Lung microvascular endothelial cell (primary cell): Measurements from ENCODE around the gene BANK1. TPM values are rescaled to one million over a fixed set of nuclear protein-coding genes. Genes with fewer than 3 reads are reported as not detected.
A peak's percentile ranks its signal among the peaks of the same experiment; 100 is the strongest.

Source experiments
- DNase-seq, 2 donors: peaks; one replicate each; pipeline versions ENCODE4 v3.0.0 to v3.0.0-alpha.2; 2010; ENCODE audit warnings: low read depth in 2 of 2
- total RNA-seq: library from RNA; depleted of rRNA; stranded (reverse); fragments of >200 nt; gene quantifications from 2 replicates; pipeline ENCODE4 v1.2.1, GENCODE V29; 2014

The BANK1 gene
- total RNA-seq, 1 donor from 2014 or later, result not detected

DNA sequence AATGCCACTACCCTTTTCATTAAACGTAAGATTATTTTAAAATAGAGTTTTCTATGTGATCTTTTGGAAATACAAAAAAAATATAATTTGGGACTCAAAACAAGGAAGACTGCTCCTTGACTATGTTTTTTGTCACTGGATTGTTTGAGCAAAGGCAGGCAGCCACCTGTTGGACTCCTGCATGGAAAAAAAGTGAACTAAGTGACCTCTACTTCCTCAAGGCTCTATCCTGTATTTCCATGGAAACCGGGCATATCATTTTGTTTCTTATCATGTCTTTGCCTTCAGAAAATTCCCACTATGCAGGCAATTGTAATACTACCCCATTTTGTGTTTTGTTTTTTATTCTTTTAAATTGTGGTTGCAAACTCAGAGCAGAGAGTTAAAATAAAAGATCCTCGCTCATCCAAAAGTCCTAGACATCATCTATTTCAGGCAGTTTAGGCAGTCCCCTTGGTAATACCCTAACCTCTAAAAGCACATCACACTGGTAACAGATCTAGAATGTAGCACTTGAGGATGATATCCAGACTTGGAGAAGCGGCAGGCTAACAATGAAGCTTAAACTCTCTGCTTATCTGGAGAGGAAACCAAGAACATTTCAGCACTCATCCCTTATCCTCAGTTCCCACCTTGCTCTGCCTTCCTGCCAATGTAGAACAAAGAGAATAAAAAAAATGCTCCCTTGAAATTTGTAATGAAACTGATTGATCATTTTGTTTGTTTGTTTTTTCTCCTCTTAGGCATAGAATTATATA, 165.7 kb downstream of the BANK1 start:
- DNase-seq, result peak; percentile 47 to 49

DNA sequence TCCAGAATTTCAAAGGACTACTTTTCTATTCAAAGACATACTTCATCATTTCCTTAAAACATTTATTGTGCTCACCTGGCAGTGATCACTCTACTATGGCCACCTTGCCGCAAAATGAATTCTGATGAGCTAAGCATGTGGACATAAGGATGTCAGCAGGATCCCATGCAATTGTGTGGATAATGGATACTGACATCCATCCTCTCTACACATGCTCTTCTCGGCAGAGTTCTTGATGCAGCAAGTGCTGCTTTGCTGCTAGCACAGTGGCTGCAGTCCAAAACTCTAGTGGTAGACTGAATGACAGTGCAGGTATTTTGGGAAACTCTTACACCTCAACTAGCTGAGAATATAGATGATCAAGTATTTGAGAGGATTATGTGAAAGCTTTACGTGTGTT, 168.0 kb downstream of the BANK1 start:
- no peak for DNase-seq

DNA sequence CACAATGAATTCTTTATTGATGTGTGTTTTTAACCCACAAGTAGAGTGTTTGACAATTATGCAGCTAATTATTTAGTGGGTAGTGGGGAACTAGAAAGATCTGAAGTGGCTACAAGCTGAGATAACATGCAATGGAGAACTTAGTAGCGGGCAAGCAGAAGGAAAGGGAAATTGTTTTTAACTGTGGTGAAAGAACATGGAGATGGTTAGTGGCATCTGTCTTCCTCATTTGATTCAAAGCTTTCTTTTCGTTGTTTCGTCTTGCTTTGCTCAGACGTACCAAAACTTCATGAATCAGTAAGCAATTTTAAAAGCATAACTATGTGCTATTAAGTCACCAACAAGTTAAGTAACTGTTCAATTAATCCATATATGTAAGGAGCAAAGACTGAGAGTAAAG, 169.9 kb downstream of the BANK1 start:
- no peak for DNase-seq

GRCh38 chr4:101961144-101961543, 170.6 kb downstream of the BANK1 start:
- DNase-seq, result no peak

DNA sequence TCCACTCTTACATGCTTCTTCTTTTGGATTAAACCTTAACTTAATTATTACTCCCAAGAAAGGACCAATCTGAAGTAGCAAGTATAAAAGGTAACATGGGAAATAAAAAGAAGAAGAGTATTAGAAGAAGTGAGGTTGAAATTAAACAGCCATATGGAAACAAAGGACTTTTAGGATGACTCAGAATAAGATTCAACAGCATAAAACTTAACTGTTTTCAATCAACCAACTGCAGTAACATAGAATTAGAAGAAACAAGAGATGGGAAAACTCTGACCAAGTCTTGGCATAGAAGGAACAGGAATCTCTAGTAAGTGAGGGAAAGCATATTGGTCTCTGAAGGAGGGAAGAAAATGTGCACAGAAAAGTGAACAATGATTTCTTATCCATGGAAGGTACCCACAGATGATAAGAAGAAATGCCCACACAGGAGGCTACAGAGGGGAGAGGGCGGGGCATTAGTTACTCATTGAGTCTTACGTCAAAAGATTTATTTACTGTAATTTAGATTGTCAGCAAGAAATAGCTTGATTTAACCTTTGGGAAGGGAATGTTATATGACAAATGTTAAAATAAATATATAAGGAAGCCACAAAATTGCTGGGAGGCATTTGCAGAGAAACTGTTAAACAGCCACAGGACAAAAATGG, 177.3 kb downstream of the BANK1 start:
- DNase-seq, result no peak

DNA sequence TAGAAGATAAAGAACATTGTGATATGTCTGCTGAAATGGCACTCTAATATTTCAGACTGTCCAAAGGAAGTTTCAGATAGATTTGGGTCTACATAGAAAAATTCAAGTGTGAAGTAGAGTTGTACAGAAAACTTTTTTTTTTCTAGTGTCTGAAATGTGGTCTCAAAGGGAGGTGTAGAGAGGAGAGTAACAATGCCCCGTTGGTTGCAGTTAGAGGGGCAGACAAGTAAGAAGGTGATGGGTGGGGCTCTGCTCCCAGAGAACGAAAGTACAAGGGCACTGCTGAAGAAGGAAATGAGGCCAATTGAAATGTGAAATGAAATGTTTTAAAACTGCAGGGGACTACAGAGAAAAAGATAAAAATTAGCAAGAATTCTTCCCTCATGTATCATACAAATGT, 177.8 kb downstream of the BANK1 start:
- no peak for DNase-seq

DNA sequence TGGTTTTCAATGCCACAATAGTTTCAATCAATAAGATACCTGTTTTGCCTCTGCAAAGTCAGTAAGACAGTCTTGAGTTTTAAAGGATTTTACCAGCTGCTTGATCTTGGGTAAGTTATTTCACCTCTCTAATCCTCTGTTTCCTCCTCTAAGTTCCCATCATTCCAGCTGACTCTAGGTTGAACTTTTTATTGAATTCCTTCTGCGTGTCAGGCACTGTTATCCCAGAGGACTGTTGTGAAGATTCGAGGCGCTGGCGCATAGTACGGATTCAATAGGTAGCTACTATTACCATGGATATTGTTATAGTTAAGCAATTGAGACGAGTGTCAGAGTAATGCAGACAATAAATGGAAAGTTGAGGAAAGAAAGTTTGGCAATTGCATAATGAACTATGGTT, 179.4 kb downstream of the BANK1 start:
- no peak for DNase-seq

GRCh38 chr4:101970547-101971155, 180.1 kb downstream of the BANK1 start:
- no peak for DNase-seq

DNA sequence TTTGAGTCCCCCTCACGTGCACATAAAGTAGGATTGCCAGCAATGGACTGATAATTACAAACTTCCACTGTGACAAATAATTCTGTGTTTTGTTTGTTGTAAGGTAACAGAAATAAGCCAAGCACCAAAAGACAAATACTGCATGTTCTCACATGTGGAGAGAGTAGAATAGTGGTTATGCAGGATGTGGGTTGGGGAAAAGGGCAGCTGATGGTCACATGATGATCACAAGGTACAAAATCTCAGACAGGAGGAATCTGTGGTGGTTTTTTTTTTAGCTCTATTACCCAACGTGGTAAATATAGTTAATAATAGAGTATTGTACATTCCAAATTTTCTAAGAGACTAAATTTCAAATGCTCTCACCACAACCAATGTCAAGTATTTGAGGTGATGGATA, 182.3 kb downstream of the BANK1 start:
- DNase-seq, result no peak

GRCh38 chr4:101973361-101973760, 182.8 kb downstream of the BANK1 start:
- peak in 1 of 2 donors; percentile 25 for DNase-seq

DNA sequence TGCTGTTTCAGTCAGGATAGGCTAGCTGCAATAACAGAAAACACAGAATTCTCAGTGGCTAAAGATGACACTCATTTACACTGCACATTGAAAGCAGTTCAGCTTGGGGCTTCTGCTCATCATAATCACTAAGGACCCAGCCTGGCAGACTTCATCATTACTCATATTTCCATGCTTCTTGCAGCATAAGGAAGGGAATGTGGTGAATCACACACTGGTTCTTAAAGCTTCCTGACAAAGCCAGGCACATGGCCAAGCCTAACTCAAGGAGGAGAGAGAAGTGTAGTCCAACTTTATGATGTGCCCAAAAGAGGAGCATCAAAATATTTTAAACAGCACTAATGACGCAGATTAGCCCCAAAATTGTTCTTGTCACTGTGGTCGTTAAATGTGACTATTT, 186.5 kb downstream of the BANK1 start:
- peak in 1 of 2 donors; percentile 97 for DNase-seq

DNA sequence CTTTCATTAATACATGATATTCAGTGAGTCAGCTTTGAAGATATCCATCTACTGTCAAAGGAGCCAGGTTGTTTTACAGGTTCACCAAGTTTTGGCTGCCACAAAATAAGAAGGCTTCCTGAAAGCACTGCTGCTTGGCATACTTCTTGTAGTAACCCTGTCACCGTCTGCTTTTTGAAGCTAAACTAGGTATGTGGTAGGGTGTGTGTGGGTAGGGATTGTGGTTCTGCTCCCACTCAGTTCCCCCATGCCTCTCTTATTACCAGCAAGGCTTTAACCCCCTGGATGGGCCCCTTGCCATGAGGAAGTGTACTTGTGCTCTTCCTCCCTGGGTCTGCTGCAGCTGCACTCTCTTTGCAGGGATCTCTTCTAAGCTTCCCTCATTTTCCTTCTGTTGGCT, 191.2 kb downstream of the BANK1 start:
- no peak for DNase-seq

DNA sequence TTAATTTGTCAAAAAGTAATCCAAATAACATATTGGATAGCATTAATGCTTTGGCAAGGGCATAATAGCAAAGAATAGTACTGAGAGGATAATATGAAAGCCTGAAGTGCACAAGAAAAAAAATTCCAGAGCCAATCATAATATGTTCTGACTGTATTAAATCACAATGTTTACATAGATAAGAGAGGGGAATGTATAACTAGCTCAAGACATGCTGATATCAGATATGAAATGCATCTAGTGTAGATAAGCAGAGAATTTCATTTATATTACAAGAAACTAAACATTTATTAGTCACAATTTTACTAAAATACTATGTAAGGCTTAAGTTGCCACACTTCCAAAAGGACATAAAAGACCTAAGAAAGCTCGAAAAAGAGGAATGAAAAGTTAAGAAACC, 193.3 kb downstream of the BANK1 start:
- no peak for DNase-seq

DNA sequence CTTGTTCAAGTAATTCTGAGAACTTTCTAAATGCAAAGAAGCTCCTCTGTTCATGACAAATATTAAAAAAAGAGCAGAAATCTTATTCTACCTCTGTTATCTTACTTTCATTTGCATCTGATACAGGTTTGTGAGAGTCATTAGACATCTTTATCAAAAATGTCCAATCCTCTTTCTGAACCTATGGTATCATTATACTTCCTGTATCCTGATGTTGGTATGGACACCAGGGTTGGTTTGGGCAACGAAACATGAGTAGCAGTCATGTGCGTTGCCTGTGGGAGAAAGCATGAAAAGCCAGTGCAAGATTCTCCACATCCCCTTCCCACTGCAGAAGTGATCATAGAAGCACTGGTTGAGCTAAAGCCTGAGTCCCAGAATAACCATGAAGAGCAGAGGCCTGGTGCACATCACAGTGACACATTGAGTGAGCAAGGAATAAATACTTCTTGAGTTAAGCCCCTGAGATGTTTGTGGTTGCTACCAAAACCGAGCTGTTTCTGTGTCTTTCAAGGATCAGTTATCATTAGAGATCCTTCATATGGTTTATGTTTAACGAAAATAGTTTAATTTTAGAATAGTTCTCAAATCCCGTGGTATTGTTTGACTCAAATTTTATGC, 197.2 kb downstream of the BANK1 start:
- no peak for DNase-seq

GRCh38 chr4:101989551-101989950, 199.0 kb downstream of the BANK1 start:
- DNase-seq, result no peak

DNA sequence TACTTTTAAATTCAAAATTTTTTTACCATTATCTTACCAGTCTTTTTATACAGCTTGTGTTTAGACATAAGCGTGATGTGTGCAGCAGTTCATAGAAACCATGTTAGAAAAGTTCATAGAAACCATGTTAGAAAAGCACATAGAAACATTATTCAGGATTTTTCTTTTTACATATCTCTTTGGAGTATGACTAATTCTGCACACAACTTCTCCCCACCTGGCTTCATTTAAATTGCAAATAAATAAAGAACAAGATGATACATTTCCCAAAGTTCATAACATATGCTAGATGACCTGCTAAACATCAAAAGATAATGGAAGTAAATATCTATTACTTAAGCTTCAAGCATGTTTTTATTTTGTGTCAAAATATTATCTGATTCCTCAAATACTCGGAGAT, 201.9 kb downstream of the BANK1 start:
- DNase-seq, result no peak

- DNase-seq, result no peak
Measured at GRCh38 chr4:101993002-101993841, 202.7 kb downstream of the BANK1 start.

DNA sequence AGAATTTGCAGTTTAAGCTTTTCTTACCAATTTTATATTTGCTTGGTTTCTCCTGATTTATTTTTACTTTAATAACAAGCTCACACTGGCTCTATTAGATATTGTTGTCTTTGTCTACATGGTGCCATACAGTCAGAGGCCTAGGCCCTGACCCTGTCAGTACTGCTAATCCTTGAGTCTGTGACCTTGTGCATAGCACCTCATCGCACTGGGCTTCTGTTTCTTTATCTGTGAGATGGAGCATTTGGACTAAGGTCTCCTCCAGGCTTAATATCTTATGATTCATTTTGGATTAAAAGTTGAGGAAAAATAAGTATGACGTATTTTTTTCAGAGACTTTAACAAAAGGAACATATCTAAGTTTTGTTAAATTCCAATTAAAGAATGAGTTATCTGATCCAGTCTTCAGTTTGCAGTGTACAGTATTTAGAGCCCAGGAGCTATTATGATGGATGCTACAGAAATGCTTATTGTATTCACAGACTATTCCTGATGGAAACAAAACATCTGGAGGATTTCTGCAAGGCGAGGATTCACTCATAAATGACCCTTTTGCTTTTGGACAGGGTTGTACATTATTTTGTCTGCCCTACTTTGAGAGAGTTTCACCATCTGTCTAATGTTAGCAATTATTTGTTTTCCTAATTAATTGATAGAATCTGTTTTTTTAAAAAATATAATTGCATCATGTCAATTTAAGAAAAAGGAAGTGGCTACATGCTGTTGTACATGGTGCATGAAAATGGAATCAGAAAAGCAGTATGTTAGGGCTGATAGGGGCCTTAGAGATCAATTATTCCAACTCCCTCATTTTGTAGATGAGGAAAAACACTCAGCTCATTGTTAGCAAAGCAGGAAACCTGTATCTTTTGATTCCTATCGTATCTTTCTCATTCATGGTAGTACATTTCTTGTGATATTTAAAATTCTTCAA, 203.6 kb downstream of the BANK1 start:
- no peak for DNase-seq

DNA sequence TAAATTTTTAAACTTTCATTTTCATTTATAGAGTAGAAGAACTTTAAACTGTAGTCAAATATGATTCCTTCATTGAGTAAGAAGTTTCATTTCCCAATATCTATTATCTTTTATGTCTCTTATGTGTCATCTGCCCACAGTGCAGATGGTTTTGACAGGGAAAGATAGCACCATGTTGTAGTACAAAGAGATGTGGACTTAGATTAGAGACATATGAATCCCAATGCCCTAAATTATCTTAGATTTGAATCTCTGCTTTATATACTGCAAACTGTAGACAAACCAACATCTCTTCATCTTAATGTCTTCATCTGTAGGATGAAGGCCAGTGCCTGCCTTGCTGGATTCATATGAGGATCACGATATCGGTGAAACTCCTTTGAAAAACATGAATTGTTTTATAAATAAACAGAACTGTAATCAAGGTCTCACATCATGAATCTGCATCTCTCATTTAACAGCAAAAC, 217.5 kb downstream of the BANK1 start:
- no peak for DNase-seq

DNA sequence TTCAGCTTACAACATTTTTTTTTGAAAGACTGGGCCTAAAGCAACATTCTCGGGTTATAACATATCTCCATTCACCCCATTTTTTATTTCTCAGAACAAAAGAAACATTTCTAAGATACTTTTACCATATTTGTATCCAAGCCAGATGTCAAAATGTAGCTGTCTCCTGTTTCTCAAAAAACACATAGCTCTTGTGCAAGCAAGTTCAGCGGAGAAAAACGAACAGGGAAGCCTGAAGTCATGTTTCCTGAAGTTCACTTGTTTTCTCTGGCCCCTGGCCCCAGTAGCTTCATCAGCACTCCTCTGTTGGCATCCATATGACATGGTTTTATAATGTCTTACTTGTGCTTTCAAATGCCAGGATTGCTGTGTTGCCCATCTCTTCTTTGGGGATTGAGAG, 218.2 kb downstream of the BANK1 start:
- DNase-seq, result peak in 1 of 2 donors; percentile 41
